HepG2 (cell line): ENCODE measurements around the gene JAK2.

Source experiments
- CTCF ChIP-seq: sonication (generic); formaldehyde crosslinking; IDR thresholded peaks from 2 replicates; pipeline ENCODE4 v1.5.0; 2020; ENCODE audit warnings: mild to moderate bottlenecking, missing genetic modification reagents, moderate library complexity
- ELK4 ChIP-seq: sonication (generic); formaldehyde crosslinking; IDR thresholded peaks from 2 replicates; pipeline ENCODE4 v1.9.0; 2021; ENCODE audit warnings: missing genetic modification reagents, borderline replicate concordance
- MYC ChIP-seq: sonication (generic); formaldehyde crosslinking; IDR thresholded peaks from 2 replicates; pipeline ENCODE4 v1.9.0; 2021; ENCODE audit warnings: missing genetic modification reagents, borderline replicate concordance
- PAWR ChIP-seq: sonication (generic); formaldehyde crosslinking; IDR thresholded peaks from 2 replicates; pipeline ENCODE4 v1.4.0; 2020; ENCODE audit warnings: missing genetic modification reagents, mild to moderate bottlenecking, borderline replicate concordance
- ZNF280B ChIP-seq: sonication (generic); formaldehyde crosslinking; IDR thresholded peaks from 2 replicates; pipeline ENCODE4 v1.5.0; 2020; ENCODE audit warnings: missing genetic modification reagents, mild to moderate bottlenecking, borderline replicate concordance
- ZNF34 ChIP-seq: sonication (generic); formaldehyde crosslinking; IDR thresholded peaks from 2 replicates; pipeline ENCODE4 v1.4.0; 2020; ENCODE audit warnings: mild to moderate bottlenecking, missing genetic modification reagents, borderline replicate concordance

GRCh38 chr9:5085993-5086392, 100.9 kb downstream of the JAK2 start:
- no peak for TF ChIP-seq ZNF34
- no peak for TF ChIP-seq MYC (CRISPR knock-in tag)
- TF ChIP-seq PAWR (CRISPR knock-in tag): no peak
- no peak for TF ChIP-seq ELK4 (CRISPR knock-in tag)
- no peak for TF ChIP-seq ZNF280B (CRISPR knock-in tag)
- no peak for TF ChIP-seq CTCF (CRISPR knock-in tag)
